HTERT RPE-1 (cell line): ENCODE results near the gene BBIP1.
"Not testable (repeated sequence)": the region's sequence is repeated elsewhere in the genome, so short reads cannot be mapped to it uniquely, and the experiment has no call there.

ENCODE experiments used
- in situ Hi-C: fragments of 300-500 bp; cut with MboI; formaldehyde crosslinking; loops from 4 replicates; pipeline ENCODE4 v1.14.3; 2020; ENCODE audit warnings: low sequenced_read_pairs

The BBIP1 gene

GRCh38 chr10:110923856-110924493 is 5.0 kb upstream of the BBIP1 start:
- in situ Hi-C loops = no loop called here

- in situ Hi-C loops = no loop called here
These were observed 1.2 kb upstream of the BBIP1 start for GRCh38 chr10:110919971-110920881.

GRCh38 chr10:110919349-110919931 is 460 bp upstream of the BBIP1 start, which contains the start of gene SHOC2:
Gene SHOC2 (plus strand): TSS chr10:110919604. CDS start chr10:110964359, 44,755 bp downstream.
- in situ Hi-C loops = no loop called here

DNA sequence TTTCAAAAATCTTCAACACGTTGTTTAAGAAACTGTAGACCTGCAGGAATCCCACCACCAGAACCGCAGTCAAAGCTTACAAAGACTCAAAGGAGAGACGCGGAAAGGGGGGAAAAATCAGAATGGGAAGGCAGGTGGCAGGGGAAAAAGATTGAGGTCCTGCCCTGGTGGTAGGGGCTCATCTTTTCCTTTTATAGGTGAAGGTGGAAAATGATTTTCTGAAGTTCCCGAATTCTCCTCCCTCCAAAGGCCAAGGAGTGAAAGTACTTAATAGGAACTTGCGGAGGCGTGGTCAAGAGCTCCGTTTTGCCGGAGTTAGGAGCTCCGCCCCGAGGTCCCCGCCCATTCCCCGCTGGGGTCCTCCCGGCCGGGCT is 724 bp downstream of the BBIP1 start:
- in situ Hi-C loops = no loop called here

- in situ Hi-C loops = no loop called here
These were observed 2.2 kb downstream of the BBIP1 start for GRCh38 chr10:110916554-110917346.

- in situ Hi-C loops = not testable (repeated sequence)
These were observed 3.4 kb downstream of the BBIP1 start for GRCh38 chr10:110915600-110915999.

- in situ Hi-C loops = no loop called here
These were observed 3.9 kb downstream of the BBIP1 start for GRCh38 chr10:110915035-110915434.

GRCh38 chr10:110914431-110914830 is 4.5 kb downstream of the BBIP1 start:
- in situ Hi-C loops = no loop called here

- in situ Hi-C loops = no loop called here
These were observed 6.6 kb downstream of the BBIP1 start for GRCh38 chr10:110912374-110912773.

- in situ Hi-C loops = no loop called here
These were observed 8.8 kb downstream of the BBIP1 start for GRCh38 chr10:110910138-110910537.

DNA sequence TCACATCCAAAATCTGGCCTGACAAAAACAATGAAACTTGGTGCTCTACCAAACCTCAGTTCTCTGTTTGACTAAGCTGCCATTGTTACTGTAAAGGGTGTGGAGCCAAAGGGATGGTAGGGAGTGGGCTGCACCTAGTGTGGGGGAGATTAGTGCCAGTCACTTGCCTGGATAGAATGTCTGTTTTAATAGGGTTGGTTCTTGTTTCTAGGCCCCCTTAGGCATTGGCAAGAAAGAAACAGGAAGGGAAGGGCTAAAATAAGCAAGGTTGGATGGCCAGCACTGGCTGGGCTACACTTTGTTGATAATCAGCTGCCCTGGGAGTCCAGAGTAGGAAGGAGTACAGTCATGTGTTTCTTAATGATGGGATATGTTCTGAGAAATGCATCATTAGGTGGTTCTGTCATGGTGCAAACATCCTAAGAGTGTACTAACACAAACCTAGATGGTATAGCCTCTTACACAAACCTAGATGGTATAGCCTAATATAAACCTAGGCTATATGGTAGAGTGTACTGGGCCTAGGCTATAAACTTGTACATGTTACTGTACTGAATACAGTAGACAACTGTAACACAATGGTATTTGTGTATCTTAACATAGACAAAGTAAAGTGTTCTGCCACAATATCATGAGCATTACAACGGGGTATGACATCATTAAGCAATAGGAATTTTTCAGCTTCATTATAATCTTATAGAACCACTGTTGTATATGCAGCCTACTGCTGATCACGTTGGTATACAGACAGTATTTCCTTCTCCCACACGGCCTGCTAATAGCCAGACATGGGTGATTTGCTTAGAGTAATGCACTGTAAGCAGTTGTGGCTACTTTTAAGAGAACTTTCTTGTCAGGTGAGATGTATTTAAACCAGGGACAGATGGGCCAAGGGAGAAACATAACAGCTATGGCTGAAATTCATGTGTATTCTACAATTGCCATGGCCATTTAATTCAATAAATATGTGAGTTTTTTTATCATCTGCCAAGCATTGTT is 15.4 kb downstream of the BBIP1 start:
- in situ Hi-C loops = no loop called here

GRCh38 chr10:110901954-110902819 is 16.8 kb downstream of the BBIP1 start:
- in situ Hi-C loops = no loop called here

DNA sequence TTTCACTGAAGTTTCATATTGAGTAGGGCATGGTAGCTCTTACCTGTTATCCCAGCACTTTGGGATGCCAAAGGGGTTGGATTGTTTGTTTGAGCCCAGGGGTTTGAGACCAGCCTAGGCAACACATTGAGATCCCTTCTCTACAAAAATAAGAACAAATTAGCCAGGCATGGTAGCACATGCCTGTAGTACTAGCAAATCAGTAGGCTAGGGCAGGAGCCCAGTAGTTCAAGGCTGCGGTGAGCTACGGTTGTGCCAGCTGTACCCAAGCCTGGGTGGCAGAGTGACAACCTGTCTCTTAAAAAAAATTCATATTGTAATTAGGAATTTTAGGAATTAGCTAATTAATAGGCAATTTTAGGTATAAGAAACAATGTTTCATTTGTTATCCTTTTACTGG is 18.0 kb downstream of the BBIP1 start:
- in situ Hi-C loops = no loop called here

GRCh38 chr10:110898391-110898790 is 20.6 kb downstream of the BBIP1 start:
- in situ Hi-C loops = no loop called here

DNA sequence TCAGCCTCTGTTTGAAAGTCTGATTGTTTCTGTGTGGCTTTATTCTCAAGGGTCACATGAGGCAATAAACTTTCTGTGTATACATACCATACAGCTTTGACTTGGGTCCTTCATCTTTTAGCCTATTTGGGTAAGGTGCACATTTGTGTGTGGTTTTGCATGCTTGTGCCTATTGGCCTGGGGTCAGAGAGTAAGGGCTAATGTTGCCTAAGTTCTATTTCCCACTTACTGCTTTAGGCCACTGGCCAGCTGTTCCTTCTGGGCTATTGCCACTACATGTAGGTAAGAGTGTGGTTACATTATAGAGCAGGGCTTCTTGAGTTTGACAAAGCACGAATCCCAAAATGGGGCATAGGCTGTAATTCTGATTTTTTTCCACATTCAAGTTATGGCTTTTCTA is 21.8 kb downstream of the BBIP1 start:
- in situ Hi-C loops = no loop called here

DNA sequence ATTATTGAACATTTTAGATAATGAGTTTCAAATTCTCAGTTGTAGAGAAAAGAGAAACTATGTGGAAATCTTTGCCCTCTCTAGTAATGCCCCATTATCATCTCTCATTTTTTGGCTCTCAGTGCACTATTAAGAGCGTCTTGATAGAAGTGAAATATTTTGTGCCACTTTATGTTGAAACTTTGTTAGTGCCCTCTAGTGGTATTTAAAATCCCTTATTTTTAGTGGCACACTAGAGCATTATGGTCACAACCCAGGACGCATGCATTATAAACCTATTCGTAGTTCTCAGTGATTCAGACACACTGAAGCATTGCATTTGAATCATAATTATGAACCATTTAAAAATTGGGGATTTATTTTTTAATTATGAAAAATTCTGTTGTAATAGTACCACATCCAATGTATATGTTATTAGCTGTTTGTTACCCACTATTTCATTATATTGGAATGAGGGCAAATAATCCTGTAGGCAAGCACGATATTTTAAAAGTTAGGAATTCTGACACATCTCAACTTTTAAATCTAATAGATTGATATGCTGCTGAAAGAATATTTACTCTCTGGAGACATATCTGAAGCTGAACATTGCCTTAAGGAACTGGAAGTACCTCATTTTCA is 25.3 kb downstream of the BBIP1 start:
- in situ Hi-C loops = no loop called here

- in situ Hi-C loops = no loop called here
These were observed 26.2 kb downstream of the BBIP1 start for GRCh38 chr10:110892602-110893288.

DNA sequence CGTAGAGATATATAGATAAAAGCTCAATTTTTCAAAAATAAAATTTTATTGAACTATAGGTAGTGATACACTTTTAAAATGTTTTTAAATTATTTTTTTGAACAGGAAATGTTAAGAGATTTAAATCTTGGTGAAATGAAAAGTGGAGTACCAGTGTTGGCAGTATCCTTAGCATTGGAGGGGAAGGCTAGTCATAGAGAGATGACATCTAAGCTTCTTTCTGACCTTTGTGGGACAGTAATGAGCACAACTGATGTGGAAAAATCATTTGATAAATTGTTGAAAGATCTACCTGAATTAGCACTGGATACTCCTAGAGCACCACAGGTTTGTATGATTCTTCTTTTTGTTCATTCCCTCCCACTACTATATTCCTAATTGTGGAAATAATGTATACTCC is 31.4 kb downstream of the BBIP1 start:
- in situ Hi-C loops = no loop called here
